Astrocyte of the spinal cord (primary cell): ENCODE measurements around the gene PPP3CA.

Experiments
- DNase-seq: peaks from one replicate; pipeline ENCODE4 v3.0.0; 2011; ENCODE audit warnings: low read depth, low spot score
- H3K4me3 ChIP-seq: 2 replicates; pipeline ENCODE4 v1.5.1; 2011; ENCODE audit warnings: low read depth, mild to moderate bottlenecking, low read length, moderate library complexity
- CTCF ChIP-seq: IDR thresholded peaks from 2 replicates; pipeline ENCODE4 v1.5.1; 2012; ENCODE audit warnings: low read depth, mild to moderate bottlenecking, low read length, inconsistent platforms
- in situ Hi-C: cut with HindIII; loops from 2 replicates; pipeline ENCODE4 v1.10.0; 2017; ENCODE audit warnings: low sequenced_read_pairs

The PPP3CA gene

GRCh38 chr4:101128473-101128872 is 218.9 kb downstream of the PPP3CA start:
- DNase-seq, result no peak
- H3K4me3 ChIP-seq, result no peak overlapping the region
- TF ChIP-seq CTCF, result no peak
- in situ Hi-C loops, result no loop called here

- TF ChIP-seq CTCF, result no peak
- peak; percentile 24 for DNase-seq
- in situ Hi-C loops, result no loop called here
- no peak overlapping the region for H3K4me3 ChIP-seq
Observed at GRCh38 chr4:101127176-101127790, 220.0 kb downstream of the PPP3CA start.

GRCh38 chr4:101126059-101126458 is 221.3 kb downstream of the PPP3CA start:
- in situ Hi-C loops, result no loop called here
- no peak overlapping the region for H3K4me3 ChIP-seq
- TF ChIP-seq CTCF, result no peak
- peak; percentile 67 for DNase-seq

GRCh38 chr4:101125045-101125942 is 222.0 kb downstream of the PPP3CA start:
- TF ChIP-seq CTCF, result no peak
- DNase-seq, result no peak
- in situ Hi-C loops, result no loop called here
- H3K4me3 ChIP-seq, result no peak overlapping the region

GRCh38 chr4:101123231-101123630 is 224.1 kb downstream of the PPP3CA start:
- no peak for TF ChIP-seq CTCF
- no peak for DNase-seq
- H3K4me3 ChIP-seq, result no peak overlapping the region
- in situ Hi-C loops, result no loop called here

- DNase-seq, result no peak
- in situ Hi-C loops, result no loop called here
- no peak overlapping the region for H3K4me3 ChIP-seq
- no peak for TF ChIP-seq CTCF
Observed at GRCh38 chr4:101122019-101122418, 225.3 kb downstream of the PPP3CA start.
